NCI-H1436 treated with DMSO at 0.1 percent for 48 hours (cell line): ENCODE measurements around the gene KLHL7.

Source experiments
- DNase-seq: peaks from one replicate; lab custom pipeline; 2025; lab: John Stamatoyannopoulos, UW

The KLHL7 gene

GRCh38 chr7:23105644-23106056 is at the start of gene KLHL7:
KLHL7 (plus strand) TSS chr7:23105785; CDS start chr7:23106027, 242 bp downstream.
- peak; percentile 74 for DNase-seq

- DNase-seq, result no peak
Observed at GRCh38 chr7:23058408-23059096, 47.0 kb upstream of the KLHL7 start.

GRCh38 chr7:23061327-23061726 is 44.3 kb upstream of the KLHL7 start:
- no peak for DNase-seq

- DNase-seq, result no peak
Observed at GRCh38 chr7:23062452-23062851, 43.1 kb upstream of the KLHL7 start.

- no peak for DNase-seq
Observed at GRCh38 chr7:23065974-23066373, 39.6 kb upstream of the KLHL7 start.

GRCh38 chr7:23067271-23067670 is 38.3 kb upstream of the KLHL7 start:
- no peak for DNase-seq

GRCh38 chr7:23072048-23072447 is 33.5 kb upstream of the KLHL7 start:
- no peak for DNase-seq

- DNase-seq, result no peak
Observed at GRCh38 chr7:23072922-23073321, 32.7 kb upstream of the KLHL7 start.

GRCh38 chr7:23074443-23075261 is 30.9 kb upstream of the KLHL7 start:
- no peak for DNase-seq

GRCh38 chr7:23075571-23075970 is 30.0 kb upstream of the KLHL7 start:
- DNase-seq, result no peak

- DNase-seq, result no peak
Observed at GRCh38 chr7:23076772-23077171, 28.8 kb upstream of the KLHL7 start.

- DNase-seq, result no peak
Observed at GRCh38 chr7:23093111-23093510, 12.5 kb upstream of the KLHL7 start.

GRCh38 chr7:23093546-23093945 is 12.0 kb upstream of the KLHL7 start:
- no peak for DNase-seq

GRCh38 chr7:23096518-23097290 is 8.9 kb upstream of the KLHL7 start:
- no peak for DNase-seq

- DNase-seq, result no peak
Observed at GRCh38 chr7:23098029-23098428, 7.6 kb upstream of the KLHL7 start.

GRCh38 chr7:23098460-23098859 is 7.1 kb upstream of the KLHL7 start:
- no peak for DNase-seq

GRCh38 chr7:23100697-23101096 is 4.9 kb upstream of the KLHL7 start:
- DNase-seq, result no peak

GRCh38 chr7:23105086-23105643 is 420 bp upstream of the KLHL7 start:
- DNase-seq, result no peak

GRCh38 chr7:23106057-23106822 is 655 bp downstream of the KLHL7 start:
- no peak for DNase-seq

GRCh38 chr7:23106823-23107663 is 1.5 kb downstream of the KLHL7 start:
- DNase-seq, result no peak

- DNase-seq, result no peak
Observed at GRCh38 chr7:23107781-23108180, 2.2 kb downstream of the KLHL7 start.
